H1 (cell line): Measurements from ENCODE around the gene SNAI1. TPM values are rescaled to one million over a fixed set of nuclear protein-coding genes. Genes with fewer than 3 reads are reported as not detected.

ENCODE experiments used
- ASH2L ChIP-seq: fragments of 200-600, 300-600 bp; sonication (generic); IDR thresholded peaks from one replicate; pipeline ENCODE4 v1.7.1; 2017; ENCODE audit warnings: low read length
- BRCA1 ChIP-seq: IDR thresholded peaks from 2 replicates; pipeline ENCODE4 v1.6.1; 2012; ENCODE audit warnings: low read depth, low read length, improper control_type of control experiment
- CHD1 ChIP-seq: IDR thresholded peaks from 2 replicates; pipeline ENCODE4 v1.6.1; 2012; ENCODE audit warnings: low read depth, low read length, improper control_type of control experiment
- CREB1 ChIP-seq: IDR thresholded peaks from 2 replicates; pipeline ENCODE4 v1.6.1; 2012; ENCODE audit warnings: inconsistent platforms
- E2F6 ChIP-seq: IDR thresholded peaks from 2 replicates; pipeline ENCODE4 v1.6.1; 2012; ENCODE audit warnings: inconsistent platforms
- EGR1 ChIP-seq: IDR thresholded peaks from 2 replicates; pipeline ENCODE4 v1.6.1; 2011; ENCODE audit warnings: low read depth, low read length, borderline replicate concordance
- GTF2F1 ChIP-seq: IDR thresholded peaks from 2 replicates; pipeline ENCODE4 v1.6.1; 2012; ENCODE audit warnings: low read depth, low read length, improper control_type of control experiment, borderline replicate concordance
- HDAC6 ChIP-seq: IDR thresholded peaks from one replicate; pipeline ENCODE4 v1.7.1; 2012; ENCODE audit warnings: low read depth, mild to moderate bottlenecking, inconsistent platforms, low read length, moderate library complexity
- JUN ChIP-seq: IDR thresholded peaks from 2 replicates; pipeline ENCODE4 v1.6.1; 2011; ENCODE audit warnings: low read depth, mild to moderate bottlenecking, improper control_type of control experiment, low read length
- KDM1A ChIP-seq: fragments of 200-600, 300-600 bp; sonication (generic); IDR thresholded peaks from 2 replicates; pipeline ENCODE4 v1.7.1; 2016; ENCODE audit warnings: mild to moderate bottlenecking, low read length, borderline replicate concordance
- KDM4A ChIP-seq: IDR thresholded peaks from one replicate; pipeline ENCODE4 v1.7.1; 2012; ENCODE audit warnings: low read depth, mild to moderate bottlenecking, moderate library complexity, low read length, inconsistent platforms; ENCODE audit not compliant: severe bottlenecking
- KDM5A ChIP-seq: fragments of 200-600 bp; IDR thresholded peaks from 2 replicates; pipeline ENCODE4 v1.7.1; 2012; ENCODE audit warnings: mild to moderate bottlenecking, low read length, inconsistent platforms, mixed read lengths
- POLR2A ChIP-seq, 2 experiments: IDR thresholded peaks; 1 replicate in 1 of 2; 2 replicates in 1 of 2; pipeline ENCODE4 v1.6.1; 2011; ENCODE audit warnings: low read depth in 2 of 2, low read length in 2 of 2, mild to moderate bottlenecking in 2 of 2; ENCODE audit errors: control extremely low read depth in 1 of 2
- RAD21 ChIP-seq, 2 experiments: IDR thresholded peaks in 1 of 2; conservative IDR thresholded peaks in 1 of 2; 2 replicates each; pipeline ENCODE4 v1.6.1; 2011; ENCODE audit warnings: low read depth in 2 of 2, low read length in 2 of 2, improper control_type of control experiment in 1 of 2, inconsistent platforms in 1 of 2, mild to moderate bottlenecking in 1 of 2, moderate library complexity in 1 of 2
- RBBP5 ChIP-seq: IDR thresholded peaks from 2 replicates; pipeline ENCODE4 v1.7.1; 2012; ENCODE audit warnings: low read depth, mild to moderate bottlenecking, inconsistent platforms, low read length, moderate library complexity, borderline replicate concordance
- RNF2 ChIP-seq: fragments of 200-900, 300-1000 bp; sonication (generic); IDR thresholded peaks from 2 replicates; pipeline ENCODE4 v1.7.1; 2016; ENCODE audit warnings: borderline replicate concordance, low read depth, mild to moderate bottlenecking, antibody characterized with exemption, low read length; ENCODE audit not compliant: poor library complexity, severe bottlenecking; ENCODE audit errors: missing control alignments
- SAP30 ChIP-seq: fragments of 300-600 bp; sonication (generic); IDR thresholded peaks from 2 replicates; pipeline ENCODE4 v1.7.1; 2012; ENCODE audit warnings: low read length, moderate library complexity, mild to moderate bottlenecking, inconsistent platforms; ENCODE audit not compliant: insufficient read depth, insufficient replicate concordance
- SP1 ChIP-seq: IDR thresholded peaks from 2 replicates; pipeline ENCODE4 v1.6.1; 2011; ENCODE audit warnings: low read depth, low read length
- SUZ12 ChIP-seq: fragments of 200-600 bp; sonication (generic); IDR thresholded peaks from 2 replicates; pipeline ENCODE4 v1.6.1; 2012; ENCODE audit warnings: mild to moderate bottlenecking, inconsistent platforms, low read length, moderate library complexity, mixed read lengths
- TAF1 ChIP-seq: IDR thresholded peaks from 2 replicates; pipeline ENCODE4 v1.6.1; 2011; ENCODE audit warnings: mild to moderate bottlenecking, low read depth, low read length
- TAF7 ChIP-seq: optimal IDR thresholded peaks from 2 replicates; pipeline ENCODE3; 2011; ENCODE audit warnings: low read depth, mild to moderate bottlenecking, inconsistent platforms, low read length, moderate library complexity, borderline replicate concordance
- TCF12 ChIP-seq: IDR thresholded peaks from 2 replicates; pipeline ENCODE4 v1.6.1; 2011; ENCODE audit warnings: low read depth, mild to moderate bottlenecking, low read length
- YY1 ChIP-seq: IDR thresholded peaks from 2 replicates; pipeline ENCODE4 v1.6.1; 2011; ENCODE audit warnings: low read depth, mild to moderate bottlenecking, low read length
- ZNF274 ChIP-seq: IDR thresholded peaks from 2 replicates; pipeline ENCODE4 v1.7.0; 2012; ENCODE audit warnings: low read length, borderline replicate concordance; ENCODE audit errors: extremely low read depth
- polyA plus RNA-seq, 7 experiments: library from polyadenylated mRNA; depleted of rRNA in 3 of 7; stranded (reverse) in 5 of 7; unstranded in 2 of 7; fragments of >200 nt in 5 of 7; fragments of 200-250 nt in 2 of 7; gene quantifications; 1 replicate in 5 of 7; 2 replicates in 1 of 7; 4 replicates in 1 of 7; pipeline versions ENCODE4 v1.2.1 to v1.2.3, GENCODE V29; 2011 to 2013; ENCODE audit warnings: missing spikeins in 2 of 7, mixed read lengths in 2 of 7
- total RNA-seq: library from RNA; stranded (reverse); fragmentation: NEBNext Ultra II Directional; extraction: Animal tissue kit (Norgen Biotek cat#: 25700); gene quantifications from 2 replicates; pipeline ENCODE4 v1.2.1, GENCODE V29; 2021

The SNAI1 gene
- total and polyA plus RNA-seq, 2 of the 8 experiments (the other 6 are each of a cell fraction or from before 2014, with no cell fraction given), result 6.5 to 8.0 TPM

- peak; percentile 99 for TF ChIP-seq RAD21 (IDR thresholded peaks at IDR 0.05 in 1 of 2, conservative IDR thresholded peaks at IDR 0.05 in 1 of 2; ENCODE audit: low read depth in 2 of 2, low read length in 2 of 2)
- TF ChIP-seq EGR1, result no peak
- peak; percentile 81 for TF ChIP-seq KDM4A
- TF ChIP-seq RBBP5, result no peak; the same call in 1 of the 2 replicates
- no peak for TF ChIP-seq HDAC6
- TF ChIP-seq E2F6, result peak; percentile 92
- no peak for TF ChIP-seq KDM5A
- no peak for TF ChIP-seq CHD1
- no peak for TF ChIP-seq RNF2
- no peak for TF ChIP-seq ZNF274
- no peak; the same call in 1 of the 2 replicates for TF ChIP-seq CREB1
- no peak for TF ChIP-seq SUZ12
- TF ChIP-seq TAF1, result peak; percentile 30; the same call in 1 of the 2 replicates
- no peak for TF ChIP-seq SP1
- peak; percentile 86 for TF ChIP-seq KDM1A
- TF ChIP-seq ASH2L, result peak; percentile 85
- no peak for TF ChIP-seq SAP30
- TF ChIP-seq YY1, result no peak
- TF ChIP-seq BRCA1, result no peak
- TF ChIP-seq TCF12, result 0 out of 2 replicates have a peak, but pooled peaks have one; percentile 16
- TF ChIP-seq POLR2A (IDR thresholded peaks at IDR 0.05; ENCODE audit: control extremely low read depth in 1 of 2, low read depth in 2 of 2, low read length in 2 of 2), result peak in 1 of 2 experiments; percentile 46; a peak in 1 of 3 replicates
- no peak for TF ChIP-seq JUN
- no peak for TF ChIP-seq TAF7
- TF ChIP-seq GTF2F1, result peak; percentile 65; the same call in 1 of the 2 replicates
Observed at GRCh38 chr20:49979030-49979832, 3.5 kb upstream of the SNAI1 start (continued).
